ENCODE data around the gene SMYD2.

The SMYD2 gene

GRCh38 chr1:214281021-214281719 is at the start of gene SMYD2:
SMYD2 (plus strand) TSS chr1:214281159; CDS start chr1:214281255, 96 bp downstream.
- DNase-seq: peak; percentile 62

- no peak for DNase-seq
Observed at GRCh38 chr1:214233856-214234634, 46.9 kb upstream of the SMYD2 start.

GRCh38 chr1:214234635-214235025 is 46.3 kb upstream of the SMYD2 start:
- no peak for DNase-seq

GRCh38 chr1:214236477-214236876 is 44.5 kb upstream of the SMYD2 start:
- no peak for DNase-seq

- DNase-seq: no peak
Observed at GRCh38 chr1:214241060-214241459, 39.9 kb upstream of the SMYD2 start.

GRCh38 chr1:214244252-214244651 is 36.7 kb upstream of the SMYD2 start:
- DNase-seq: no peak

- DNase-seq: no peak
Observed at GRCh38 chr1:214244841-214245240, 36.1 kb upstream of the SMYD2 start.

- DNase-seq: no peak
Observed at GRCh38 chr1:214247501-214248041, 33.4 kb upstream of the SMYD2 start.

- DNase-seq: no peak
Observed at GRCh38 chr1:214248311-214249085, 32.5 kb upstream of the SMYD2 start.

- DNase-seq: no peak
Observed at GRCh38 chr1:214249651-214250050, 31.3 kb upstream of the SMYD2 start.

- DNase-seq: no peak
Observed at GRCh38 chr1:214251354-214251753, 29.6 kb upstream of the SMYD2 start.

- DNase-seq: no peak
Observed at GRCh38 chr1:214255509-214255908, 25.4 kb upstream of the SMYD2 start.

GRCh38 chr1:214259353-214259977 is 21.5 kb upstream of the SMYD2 start:
- DNase-seq: no peak

- DNase-seq: no peak
Observed at GRCh38 chr1:214260561-214261205, 20.3 kb upstream of the SMYD2 start.

- peak; percentile 73 for DNase-seq
Observed at GRCh38 chr1:214261206-214262123, 19.5 kb upstream of the SMYD2 start.

GRCh38 chr1:214264196-214264595 is 16.8 kb upstream of the SMYD2 start:
- DNase-seq: no peak

GRCh38 chr1:214264976-214265375 is 16.0 kb upstream of the SMYD2 start:
- DNase-seq: no peak

GRCh38 chr1:214270097-214270650 is 10.8 kb upstream of the SMYD2 start:
- DNase-seq: no peak

- no peak for DNase-seq
Observed at GRCh38 chr1:214271174-214271858, 9.6 kb upstream of the SMYD2 start.

Measured in stimulated activated naive CD4-positive, alpha-beta T cell treated with Interleukin-2 at 50 U/mL for 16 hours (primary cell).